Fibroblast of skin of scalp (primary cell): ENCODE data around the gene ASXL2.

Experiments used
- DNase-seq: peaks from one replicate; pipeline ENCODE4 v3.0.0-alpha.2; 2013

Gene ASXL2

DNA sequence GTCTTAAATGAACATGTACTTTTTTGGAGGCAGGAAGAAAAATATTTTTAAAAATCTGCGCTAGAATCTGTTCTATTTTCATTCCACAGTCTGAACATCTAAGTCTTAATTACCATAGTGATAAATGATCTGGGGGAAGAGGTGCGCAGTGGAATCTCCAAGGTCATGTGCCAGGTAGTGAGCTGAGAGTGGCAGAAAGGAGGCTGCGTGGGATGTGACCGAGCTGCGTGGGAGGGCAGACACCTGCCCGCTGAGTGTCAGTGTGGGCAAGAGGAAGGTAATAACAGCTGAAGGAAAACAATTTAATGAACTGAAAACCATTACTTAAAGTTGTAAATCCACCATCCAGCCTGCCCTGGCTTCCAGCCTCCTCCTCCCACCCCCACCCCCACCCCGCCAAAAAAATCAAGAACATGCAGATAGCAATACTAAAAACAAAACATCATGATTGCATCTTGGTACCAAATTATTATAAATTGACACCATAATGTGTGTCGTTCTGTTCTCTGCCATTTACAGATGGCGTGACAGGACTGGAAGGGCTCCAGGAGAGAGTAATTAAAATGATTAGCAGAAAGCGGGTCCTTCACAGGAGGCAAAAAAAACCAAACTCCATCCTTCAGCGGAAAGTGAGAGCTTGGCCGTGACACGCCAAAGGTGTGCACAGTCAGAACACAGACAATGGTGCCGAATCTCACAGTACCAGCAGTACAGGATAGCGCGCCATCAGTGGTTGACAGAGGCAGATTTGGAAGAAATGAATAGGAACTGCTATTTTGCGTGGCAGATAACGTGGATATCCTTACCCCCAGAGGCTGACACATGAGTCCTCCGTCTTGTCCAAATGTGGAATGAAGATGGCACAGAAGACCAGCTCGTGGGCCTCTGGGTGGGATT is 193.5 kb downstream of the ASXL2 start:
- no peak for DNase-seq
